GM19438 (cell line): ENCODE data around the gene MTX3.

Experiments used
- ATAC-seq: cut with Tn5 transposase; IDR thresholded peaks from one replicate; pipeline ENCODE4 v1.9.1; 2021; ENCODE audit warnings: low read depth; ENCODE audit not compliant: unreplicated experiment

MTX3 gene

DNA sequence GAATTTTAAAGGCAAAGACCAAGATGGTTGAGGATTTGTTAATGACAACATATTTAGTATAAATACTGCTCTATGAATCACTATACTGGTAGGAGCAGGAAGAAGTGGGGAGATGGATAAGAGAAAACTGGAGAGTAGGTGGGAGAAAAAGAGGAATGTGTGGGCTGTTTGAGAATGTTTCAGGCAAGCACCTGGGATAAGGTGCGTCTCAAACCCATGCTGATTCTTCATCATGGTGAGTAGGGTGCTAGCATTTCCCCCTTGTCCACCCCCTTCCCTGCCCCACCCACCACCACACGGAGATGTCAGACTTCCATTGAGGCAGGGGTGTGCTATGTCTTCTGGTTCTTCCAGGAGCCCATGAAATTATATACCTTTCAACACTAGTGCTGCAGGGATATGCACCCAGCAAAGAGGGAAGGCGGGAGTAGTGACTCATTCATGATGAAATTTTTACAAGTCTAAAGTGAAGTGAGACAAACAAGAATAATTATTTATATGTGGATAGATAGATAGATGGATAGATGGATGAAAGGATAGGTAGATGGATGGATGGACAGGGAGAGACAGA lies 54.3 kb downstream of the MTX3 start:
- ATAC-seq, result no peak

DNA sequence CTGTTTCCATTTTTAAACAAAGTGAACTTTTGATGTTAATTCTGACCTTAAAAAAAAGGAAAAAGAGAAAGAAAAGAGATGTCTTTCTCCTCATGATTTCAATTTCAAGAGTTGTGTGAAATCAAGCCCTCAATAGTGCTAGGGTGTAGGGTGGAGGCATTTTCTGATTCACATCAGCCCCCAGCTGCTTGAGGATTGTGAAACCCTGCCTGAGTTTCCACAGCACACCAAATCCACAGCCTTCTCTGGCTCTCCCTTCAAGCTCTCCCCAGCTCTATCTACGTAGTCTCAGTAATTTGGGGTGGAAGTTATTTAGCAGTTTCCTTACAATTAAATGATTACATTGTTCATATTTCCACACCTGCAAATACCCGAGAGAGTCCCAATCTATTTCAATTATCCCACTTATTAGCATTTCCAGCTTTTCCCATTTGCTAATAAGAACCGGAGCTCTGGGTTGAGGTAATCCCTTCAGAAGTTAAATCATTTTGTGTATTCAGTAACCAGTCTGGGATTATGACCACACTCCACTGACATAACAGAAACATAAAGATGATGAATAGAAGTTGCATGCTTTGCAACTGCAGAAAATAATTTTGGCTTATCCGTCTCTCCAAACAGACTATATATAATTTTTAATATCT lies 54.9 kb downstream of the MTX3 start:
- ATAC-seq, result no peak

DNA sequence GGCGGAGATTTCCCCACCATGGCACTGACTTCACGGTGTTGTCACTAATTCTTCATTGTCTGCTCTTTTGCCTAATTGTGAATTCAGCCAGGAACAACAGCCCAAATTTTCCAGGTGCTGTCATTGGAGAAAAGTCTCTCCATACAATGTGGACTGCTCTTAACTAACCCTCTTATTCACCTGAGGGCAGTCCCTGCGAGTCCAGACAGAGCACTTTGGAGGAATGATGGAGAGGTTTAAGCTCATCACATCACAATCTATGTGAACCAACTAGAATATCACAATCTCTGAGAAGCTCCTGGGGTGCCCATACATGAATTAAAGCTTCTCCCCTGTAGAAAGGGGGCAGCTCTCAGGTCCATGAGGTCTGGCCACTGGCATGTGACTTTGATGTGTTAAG lies 56.4 kb downstream of the MTX3 start:
- no peak for ATAC-seq

DNA sequence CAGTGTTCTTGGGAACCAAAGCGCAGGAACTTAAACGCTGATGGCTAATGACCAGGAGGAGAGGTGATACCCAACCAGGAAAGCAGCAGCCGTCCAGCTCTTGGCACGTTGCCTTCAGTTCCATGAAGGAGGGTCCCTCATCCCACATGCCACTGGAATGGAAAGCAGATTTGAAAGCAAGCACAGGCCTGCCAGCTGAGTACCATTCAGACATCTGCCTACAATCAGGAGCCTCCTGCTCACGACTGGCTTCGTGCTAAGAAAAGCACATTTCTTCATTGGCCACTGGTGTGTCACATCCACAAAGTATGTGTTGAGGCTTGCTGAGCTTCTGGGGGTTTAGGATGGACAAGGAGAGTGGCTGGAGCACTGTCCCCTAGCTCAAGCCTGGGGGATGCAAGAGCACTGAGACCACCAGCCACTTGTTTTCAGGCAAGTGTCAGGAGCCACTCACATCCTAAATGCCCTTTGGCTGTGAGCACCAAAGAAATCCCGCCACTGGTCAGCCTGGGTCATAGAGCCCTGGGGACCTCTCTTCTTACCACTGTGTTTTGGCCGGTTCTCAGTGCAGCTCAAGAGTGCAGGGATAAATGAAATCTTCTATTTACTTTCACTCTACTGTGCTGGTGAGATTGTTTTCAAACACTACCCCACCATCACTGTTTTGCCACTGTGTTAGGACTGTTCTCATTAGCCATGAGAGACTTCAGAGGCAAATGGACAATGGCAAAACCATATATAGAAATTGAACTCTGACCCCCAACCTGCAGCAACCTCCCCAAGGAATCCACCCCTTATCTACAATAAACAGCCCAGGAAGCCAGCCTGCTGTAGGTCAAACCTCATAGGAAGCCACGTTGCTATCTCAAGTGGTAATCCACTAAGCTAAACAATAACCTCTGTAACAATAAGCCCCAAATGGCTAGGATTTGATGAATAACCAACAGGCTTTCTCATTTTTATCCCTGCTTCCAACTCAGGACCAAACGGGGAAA lies 58.3 kb downstream of the MTX3 start:
- no peak for ATAC-seq

DNA sequence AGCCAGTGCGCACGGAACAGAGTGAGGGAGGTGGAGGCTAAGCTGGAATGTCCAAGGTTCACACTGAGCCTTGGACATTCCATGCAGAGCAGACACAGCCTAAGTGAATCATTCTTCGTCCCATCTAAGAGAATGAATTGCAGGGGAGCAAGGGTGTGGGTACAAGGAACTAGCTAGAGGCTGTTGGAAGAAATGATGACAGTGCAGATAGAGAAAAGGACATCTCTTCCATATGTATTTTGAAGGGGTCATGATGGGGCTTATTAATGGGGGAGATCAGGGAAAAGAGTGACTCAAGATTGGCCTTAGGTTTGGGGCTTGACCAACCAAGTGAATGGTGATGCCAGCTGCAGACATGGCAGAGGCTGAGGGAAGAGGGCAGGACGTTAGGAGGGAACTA lies 59.2 kb downstream of the MTX3 start:
- no peak for ATAC-seq

DNA sequence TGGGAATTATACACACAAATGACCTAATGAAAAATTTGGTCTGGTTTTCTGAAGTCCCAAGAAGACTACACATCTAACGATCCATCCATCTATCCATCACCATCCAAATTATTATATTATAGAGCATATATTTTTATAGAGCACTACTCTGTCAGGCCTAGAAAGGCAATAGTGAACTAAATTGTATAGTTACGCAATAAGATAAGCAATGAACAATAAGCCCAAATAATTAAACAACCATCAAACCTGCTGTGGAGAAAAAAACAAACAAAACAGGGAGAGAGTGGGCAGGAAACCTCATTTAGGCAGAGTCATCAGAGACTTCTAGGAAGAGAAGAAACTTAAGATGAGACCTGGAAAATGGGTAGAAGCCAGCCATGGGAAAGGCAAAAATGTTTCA lies 59.7 kb downstream of the MTX3 start:
- no peak for ATAC-seq

DNA sequence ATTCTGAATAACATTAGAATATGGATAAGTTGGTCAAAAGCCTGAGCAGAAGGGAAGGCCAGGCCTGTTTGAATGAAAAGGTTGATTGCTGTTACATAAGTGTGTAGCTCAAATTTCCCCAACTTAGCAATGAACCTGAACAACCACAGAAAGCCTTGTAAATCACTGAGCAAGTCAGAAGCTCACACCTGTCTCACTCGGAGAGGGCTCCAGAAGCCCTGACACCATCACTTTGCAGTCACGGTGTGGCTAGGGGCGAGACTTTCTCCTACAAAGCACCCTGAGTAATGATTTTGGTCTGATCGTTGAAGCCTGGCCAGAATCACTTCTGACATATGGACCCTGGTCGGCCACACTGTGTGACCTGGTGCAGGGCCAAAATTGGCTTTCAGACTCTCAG lies 62.0 kb downstream of the MTX3 start:
- ATAC-seq, result no peak
